GM12872 (cell line): Measurements from ENCODE around the gene NRN1L.

Source experiments
- TF ChIP-seq, protein P1 (sequence below): IDR thresholded peaks from 3 replicates; pipeline ENCODE4 v1.5.1; 2011; ENCODE audit warnings: low read depth, mild to moderate bottlenecking, low read length, moderate library complexity; ENCODE audit not compliant: insufficient read depth

NRN1L gene

DNA sequence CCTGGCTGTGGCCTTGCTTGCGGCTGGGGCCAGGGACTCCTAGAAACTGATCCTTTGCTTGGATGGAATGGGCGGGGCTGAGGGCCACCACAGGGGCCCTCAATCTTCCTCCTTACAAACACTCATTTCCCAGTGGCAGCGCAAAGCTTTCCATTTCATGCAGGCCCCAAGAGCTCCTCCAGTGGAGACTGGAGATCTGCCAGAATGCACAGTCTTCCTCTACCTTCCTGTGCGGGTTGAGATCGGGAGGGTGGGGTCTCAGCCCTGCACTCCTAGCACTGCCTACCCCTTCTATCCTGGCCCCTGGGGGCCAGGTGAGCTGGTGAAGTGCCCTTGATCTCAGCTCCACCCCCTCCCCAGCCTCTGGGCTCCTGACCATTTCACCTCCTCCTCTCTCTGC, 1.7 kb downstream of the NRN1L start:
- TF ChIP-seq, protein P1, sequence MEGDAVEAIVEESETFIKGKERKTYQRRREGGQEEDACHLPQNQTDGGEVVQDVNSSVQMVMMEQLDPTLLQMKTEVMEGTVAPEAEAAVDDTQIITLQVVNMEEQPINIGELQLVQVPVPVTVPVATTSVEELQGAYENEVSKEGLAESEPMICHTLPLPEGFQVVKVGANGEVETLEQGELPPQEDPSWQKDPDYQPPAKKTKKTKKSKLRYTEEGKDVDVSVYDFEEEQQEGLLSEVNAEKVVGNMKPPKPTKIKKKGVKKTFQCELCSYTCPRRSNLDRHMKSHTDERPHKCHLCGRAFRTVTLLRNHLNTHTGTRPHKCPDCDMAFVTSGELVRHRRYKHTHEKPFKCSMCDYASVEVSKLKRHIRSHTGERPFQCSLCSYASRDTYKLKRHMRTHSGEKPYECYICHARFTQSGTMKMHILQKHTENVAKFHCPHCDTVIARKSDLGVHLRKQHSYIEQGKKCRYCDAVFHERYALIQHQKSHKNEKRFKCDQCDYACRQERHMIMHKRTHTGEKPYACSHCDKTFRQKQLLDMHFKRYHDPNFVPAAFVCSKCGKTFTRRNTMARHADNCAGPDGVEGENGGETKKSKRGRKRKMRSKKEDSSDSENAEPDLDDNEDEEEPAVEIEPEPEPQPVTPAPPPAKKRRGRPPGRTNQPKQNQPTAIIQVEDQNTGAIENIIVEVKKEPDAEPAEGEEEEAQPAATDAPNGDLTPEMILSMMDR = no peak

DNA sequence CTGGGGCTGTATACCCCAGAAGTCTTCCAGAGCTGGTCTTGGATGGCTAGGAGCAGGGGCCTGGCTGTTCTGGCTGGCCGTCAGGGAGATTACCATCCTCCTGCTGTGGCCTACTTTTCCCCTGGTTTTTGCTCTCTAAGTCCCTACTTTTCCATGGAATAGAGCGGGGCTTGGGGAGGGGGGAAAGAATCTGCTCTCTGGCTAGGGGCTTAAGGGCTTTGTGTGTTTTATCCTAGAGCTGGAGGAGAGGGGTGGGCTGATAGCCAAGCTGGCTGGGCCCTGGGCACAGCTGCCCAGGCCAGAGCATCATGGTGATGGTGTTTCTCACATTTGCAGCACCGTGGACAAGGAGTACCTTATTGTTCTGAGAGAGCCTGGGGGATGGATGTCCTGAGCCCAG, 3.6 kb downstream of the NRN1L start:
- TF ChIP-seq, protein P1 = no peak

DNA sequence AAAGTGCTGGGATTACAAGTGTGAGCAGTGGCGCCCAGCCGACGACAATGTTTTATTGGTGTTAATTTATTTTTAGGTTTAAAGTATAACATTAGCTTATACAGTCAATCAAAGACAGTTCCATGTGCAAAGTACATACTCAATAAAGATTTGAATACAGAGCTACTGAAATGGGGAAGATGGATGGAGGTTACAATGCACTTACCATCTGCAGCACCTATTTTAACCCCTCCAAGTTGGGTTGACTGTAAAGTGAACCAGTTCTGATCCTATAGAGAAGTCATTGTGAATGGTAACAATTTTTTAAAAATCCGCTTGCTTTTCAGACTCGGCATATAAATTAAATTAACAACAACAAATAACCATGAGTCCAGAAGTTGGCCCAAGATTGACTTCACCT, 7.7 kb downstream of the NRN1L start:
- TF ChIP-seq, protein P1 = no peak

DNA sequence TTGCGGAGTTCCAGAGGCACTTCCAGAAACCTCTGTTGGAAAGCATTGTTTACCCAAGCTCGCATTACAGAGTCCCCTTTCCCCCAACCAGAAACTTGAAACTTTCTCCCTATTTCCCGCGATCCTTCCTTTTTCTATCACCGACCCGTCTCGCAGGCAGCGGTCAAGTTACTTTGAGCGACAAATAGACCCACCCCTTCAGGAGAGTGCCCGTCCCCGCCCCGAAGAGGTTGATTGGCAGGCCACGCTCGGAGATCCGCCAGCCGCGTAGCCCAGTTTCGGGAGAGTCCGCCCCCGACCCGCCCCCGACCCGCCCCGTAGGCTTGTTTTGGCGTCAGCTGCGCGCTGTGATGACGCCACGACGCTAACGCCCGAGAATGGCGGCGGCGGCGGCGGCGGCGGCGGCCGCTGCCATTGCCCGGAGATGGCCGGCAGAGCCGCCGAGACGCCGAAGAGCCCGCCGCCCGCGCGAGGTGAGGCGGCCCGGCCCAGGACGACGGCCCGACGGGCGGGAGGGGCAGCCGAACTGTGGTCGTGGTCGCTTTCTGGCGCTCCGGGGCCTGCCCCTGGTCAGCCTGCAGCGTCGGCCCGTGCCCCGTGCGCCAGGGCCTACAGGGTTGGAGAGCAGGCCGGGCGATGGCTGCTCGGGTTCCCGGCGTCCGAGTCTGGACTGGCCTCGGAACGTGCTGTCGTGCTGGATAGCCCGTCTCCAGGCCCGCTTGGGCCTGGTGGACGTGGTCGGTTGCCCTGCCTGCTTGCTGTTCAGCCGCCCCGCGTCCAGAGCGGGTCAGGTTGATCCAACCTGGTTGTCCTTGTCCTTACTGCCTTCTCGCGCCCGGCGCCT, 8.4 kb downstream of the NRN1L start, which contains the start of gene PSKH1:
Gene PSKH1 (plus strand): TSS at position 356 of the 844 bp plus-strand sequence. CDS start 15,496 bp downstream, outside the sequence.
- TF ChIP-seq, protein P1 = no peak

DNA sequence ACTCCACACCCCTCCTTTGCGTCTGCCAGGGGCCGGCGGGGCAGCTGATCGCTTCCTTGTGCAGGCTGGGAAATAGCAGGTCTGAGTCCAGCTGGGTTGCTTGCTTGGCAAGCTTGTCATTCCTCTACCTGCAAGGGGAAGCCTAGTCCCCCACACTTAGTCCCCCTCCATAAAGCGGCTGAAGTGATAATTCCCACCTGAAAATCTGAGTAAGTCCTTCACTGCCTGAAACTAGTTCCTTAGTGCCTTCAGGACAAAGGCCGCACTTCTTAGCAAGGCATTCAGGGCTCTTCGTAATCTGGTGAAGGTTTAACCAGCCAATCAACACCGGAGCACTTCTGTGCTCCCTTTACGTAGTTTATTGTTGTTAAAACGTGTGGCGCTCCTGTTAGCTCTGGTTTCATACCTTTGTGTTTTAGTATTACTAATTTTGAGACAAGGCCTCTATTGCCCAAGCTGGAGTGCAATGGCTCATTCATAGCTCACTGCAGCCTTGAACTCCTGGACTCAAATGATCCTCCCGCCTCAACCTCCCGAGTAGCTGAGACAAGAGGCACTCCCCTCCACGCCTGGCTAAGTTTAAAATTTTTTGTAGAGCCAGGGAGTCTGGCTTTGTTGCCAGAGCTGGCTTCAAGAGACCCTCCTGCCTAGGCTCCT, 9.2 kb downstream of the NRN1L start:
- TF ChIP-seq, protein P1 = no peak

DNA sequence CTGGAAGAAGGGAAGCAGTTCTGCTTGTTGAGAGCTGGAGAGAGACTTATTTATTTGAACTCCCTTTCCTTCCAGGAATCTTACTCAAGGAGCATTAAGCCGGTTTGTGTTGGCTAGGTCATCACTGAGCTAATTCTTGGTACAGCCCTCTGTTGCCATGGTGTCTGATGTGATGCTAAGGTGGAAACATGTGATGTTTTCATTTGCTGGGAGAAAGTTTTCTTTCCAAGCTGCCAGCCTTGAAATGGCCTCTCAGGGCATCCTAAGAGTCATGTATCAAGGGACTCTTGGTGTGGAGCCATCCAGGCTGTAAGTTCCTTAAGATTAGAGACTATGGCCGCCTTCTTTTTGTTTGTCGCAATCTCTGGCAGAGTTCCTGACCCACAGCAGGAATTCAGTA, 12.5 kb downstream of the NRN1L start:
- TF ChIP-seq, protein P1 = no peak

DNA sequence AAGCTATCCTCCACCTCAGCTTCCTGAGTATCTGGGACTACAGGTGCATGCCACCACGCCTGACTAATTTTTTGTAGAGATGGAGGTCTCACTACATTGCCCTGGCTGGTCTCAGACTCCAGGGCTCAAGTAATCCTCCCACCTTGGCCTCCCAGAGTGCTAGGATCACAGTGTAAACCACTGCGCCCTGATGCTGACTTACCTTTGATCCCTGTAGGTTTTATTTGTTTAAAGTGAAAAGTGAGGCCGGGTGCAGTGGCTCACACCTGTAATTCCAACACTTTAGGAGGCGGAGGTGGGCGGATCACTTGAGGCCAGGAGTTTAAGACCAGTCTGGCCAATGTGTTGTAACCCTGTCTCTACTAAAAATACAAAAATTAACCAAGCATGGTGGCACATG, 17.0 kb downstream of the NRN1L start:
- TF ChIP-seq, protein P1 = no peak
